Stimulated activated CD4-positive, alpha-beta T cell treated with anti-CD3 and anti-CD28 coated beads, Interleukin-4, amount 100 ng/mL, for 4 hours (primary cell): ENCODE data around the gene ZNF281.
"Not testable (repeated sequence)": the region's sequence is repeated elsewhere in the genome, so short reads cannot be mapped to it uniquely, and the experiment has no call there.

Experiments
- DNase-seq, 2 experiments: peaks; one replicate each; pipeline ENCODE4 v3.0.0-alpha.2; 2020

ZNF281 gene

GRCh38 chr1:200429221-200429751 is 19.4 kb upstream of the ZNF281 start:
- DNase-seq = no peak

GRCh38 chr1:200428482-200429205 is 18.8 kb upstream of the ZNF281 start:
- no peak for DNase-seq

- no peak for DNase-seq
Observed at GRCh38 chr1:200427744-200428143, 17.9 kb upstream of the ZNF281 start.

- no peak for DNase-seq
Observed at GRCh38 chr1:200426196-200426595, 16.4 kb upstream of the ZNF281 start.

GRCh38 chr1:200423235-200423634 is 13.4 kb upstream of the ZNF281 start:
- no peak for DNase-seq

GRCh38 chr1:200422211-200422610 is 12.4 kb upstream of the ZNF281 start:
- no peak for DNase-seq

- DNase-seq = no peak
Observed at GRCh38 chr1:200415789-200416593, 6.2 kb upstream of the ZNF281 start.

- no peak for DNase-seq
Observed at GRCh38 chr1:200415227-200415626, 5.4 kb upstream of the ZNF281 start.

GRCh38 chr1:200414657-200415056 is 4.8 kb upstream of the ZNF281 start:
- no peak for DNase-seq

- not testable (repeated sequence) for DNase-seq
Observed at GRCh38 chr1:200413766-200414165, 3.9 kb upstream of the ZNF281 start.

GRCh38 chr1:200411406-200412257 is 1.8 kb upstream of the ZNF281 start:
- DNase-seq = no peak

- DNase-seq = no peak
Observed at GRCh38 chr1:200410566-200410878, 686 bp upstream of the ZNF281 start.

GRCh38 chr1:200409203-200409760 is 554 bp downstream of the ZNF281 start:
- DNase-seq = peak; percentile 23 to 39

- DNase-seq = no peak
Observed at GRCh38 chr1:200406161-200406797, 3.6 kb downstream of the ZNF281 start.

GRCh38 chr1:200405264-200405663 is 4.6 kb downstream of the ZNF281 start:
- no peak for DNase-seq

- no peak for DNase-seq
Observed at GRCh38 chr1:200401708-200402107, 8.1 kb downstream of the ZNF281 start.

GRCh38 chr1:200401263-200401662 is 8.6 kb downstream of the ZNF281 start:
- DNase-seq = no peak

GRCh38 chr1:200400556-200400955 is 9.3 kb downstream of the ZNF281 start:
- no peak for DNase-seq

- DNase-seq = no peak
Observed at GRCh38 chr1:200399860-200400259, 10.0 kb downstream of the ZNF281 start.

GRCh38 chr1:200398373-200398772 is 11.5 kb downstream of the ZNF281 start:
- DNase-seq = no peak

GRCh38 chr1:200392625-200393185 is 17.1 kb downstream of the ZNF281 start:
- no peak for DNase-seq

GRCh38 chr1:200391747-200392146 is 18.1 kb downstream of the ZNF281 start:
- no peak for DNase-seq
